Trophoblast cell (in vitro differentiated cells and primary cell): Measurements from ENCODE around the gene SP6.

ENCODE experiments used
- DNase-seq, 2 donors: peaks; one replicate each; pipeline ENCODE4 v3.0.0-alpha.2; 2016
- H2AFZ ChIP-seq: 2 replicates; pipeline ENCODE4 v1.6.1; 2013; ENCODE audit warnings: low read length, moderate library complexity, mild to moderate bottlenecking; ENCODE audit not compliant: insufficient read depth, poor library complexity
- H2AK5ac ChIP-seq: 2 replicates; pipeline ENCODE4 v1.6.1; 2013; ENCODE audit warnings: mild to moderate bottlenecking, low read length
- H2BK120ac ChIP-seq: 2 replicates; pipeline ENCODE4 v1.6.1; 2013; ENCODE audit warnings: low read length, mild to moderate bottlenecking, moderate library complexity; ENCODE audit not compliant: insufficient read depth, poor library complexity
- H2BK12ac ChIP-seq: 2 replicates; pipeline ENCODE4 v1.6.1; 2013; ENCODE audit warnings: mild to moderate bottlenecking, low read length, moderate library complexity
- H2BK5ac ChIP-seq: 2 replicates; pipeline ENCODE4 v1.6.1; 2013; ENCODE audit warnings: low read length, low read depth, moderate library complexity, mild to moderate bottlenecking; ENCODE audit not compliant: poor library complexity
- H3K14ac ChIP-seq: 2 replicates; pipeline ENCODE4 v1.6.1; 2013; ENCODE audit warnings: mild to moderate bottlenecking, low read length
- H3K18ac ChIP-seq: 2 replicates; pipeline ENCODE4 v1.6.1; 2013; ENCODE audit warnings: mild to moderate bottlenecking, low read length
- H3K23ac ChIP-seq: 2 replicates; pipeline ENCODE4 v1.6.1; 2013; ENCODE audit warnings: low read length
- H3K27ac ChIP-seq: 2 replicates; pipeline ENCODE4 v1.5.1; 2013; ENCODE audit warnings: low read depth, mild to moderate bottlenecking, inconsistent platforms, low read length, moderate library complexity
- H3K27me3 ChIP-seq: 2 replicates; pipeline ENCODE4 v1.6.1; 2013; ENCODE audit warnings: inconsistent platforms, mild to moderate bottlenecking, low read length, moderate library complexity; ENCODE audit not compliant: insufficient read depth
- H3K36me3 ChIP-seq, 2 experiments: 1 replicate in 1 of 2; 2 replicates in 1 of 2; pipeline ENCODE4 v1.6.1; 2013; ENCODE audit warnings: low read length in 2 of 2, mild to moderate bottlenecking in 2 of 2, moderate library complexity in 1 of 2; ENCODE audit not compliant: insufficient read depth in 2 of 2, control insufficient read depth in 1 of 2
- H3K4ac ChIP-seq: 2 replicates; pipeline ENCODE4 v1.6.1; 2013; ENCODE audit warnings: low read depth, mild to moderate bottlenecking, low read length, moderate library complexity
- H3K4me1 ChIP-seq, 2 experiments: 1 replicate in 1 of 2; 2 replicates in 1 of 2; pipeline ENCODE4 v1.6.1; 2013; ENCODE audit warnings: low read length in 2 of 2, mild to moderate bottlenecking in 2 of 2, moderate library complexity in 1 of 2; ENCODE audit not compliant: insufficient read depth in 2 of 2, control insufficient read depth in 1 of 2
- H3K4me2 ChIP-seq: 2 replicates; pipeline ENCODE4 v1.6.1; 2013; ENCODE audit warnings: inconsistent platforms, mild to moderate bottlenecking, low read length, moderate library complexity
- H3K4me3 ChIP-seq: 2 replicates; pipeline ENCODE4 v1.5.1; 2013; ENCODE audit warnings: mild to moderate bottlenecking, low read depth, low read length, inconsistent platforms
- H3K79me1 ChIP-seq: one replicate; pipeline ENCODE4 v1.6.1; 2013; ENCODE audit warnings: low read length
- H3K79me2 ChIP-seq: 2 replicates; pipeline ENCODE4 v1.6.1; 2013; ENCODE audit warnings: low read length, mild to moderate bottlenecking; ENCODE audit not compliant: control insufficient read depth, insufficient read depth, poor library complexity
- H3K9ac ChIP-seq: 2 replicates; pipeline ENCODE4 v1.6.1; 2013; ENCODE audit warnings: mild to moderate bottlenecking, low read length
- H3K9me3 ChIP-seq: 2 replicates; pipeline ENCODE4 v1.6.1; 2013; ENCODE audit warnings: low read depth, mild to moderate bottlenecking, control low read depth, inconsistent platforms, low read length; ENCODE audit not compliant: insufficient read depth
- H4K12ac ChIP-seq: 2 replicates; pipeline ENCODE4 v1.6.1; 2013; ENCODE audit warnings: low read depth, mild to moderate bottlenecking, low read length, moderate library complexity
- H4K8ac ChIP-seq: 2 replicates; pipeline ENCODE4 v1.6.1; 2013; ENCODE audit warnings: low read depth, mild to moderate bottlenecking, low read length, moderate library complexity
- H4K91ac ChIP-seq: one replicate; pipeline ENCODE4 v1.6.1; 2013; ENCODE audit warnings: low read depth, mild to moderate bottlenecking, low read length, moderate library complexity
- WGBS: extraction: QIAGEN DNeasy Blood & Tissue Kit; methylation state at CpG from one replicate; pipeline ENCODE4 v1.1.7; 2013; ENCODE audit warnings: missing lambda C conversion rate; ENCODE audit not compliant: insufficient read length, insufficient coverage; ENCODE audit errors: extremely low coverage; 5-methylcytosine and 5-hydroxymethylcytosine counted together

Gene SP6

GRCh38 chr17:47872651-47873161, 21.7 kb upstream of the SP6 start:
- Histone ChIP-seq H3K79me1 (peaks cover 35% of the 10 kb centered on the region), H2AFZ (peak overlapping the region; percentile 37), H2AK5ac (peak overlapping the region; percentile 45), H3K36me3 (no peaks in the 10 kb centered on the region), H4K91ac (peak overlapping the region; percentile 92), H3K4me1 (peaks cover 32% of the 10 kb centered on the region in 2 experiments), H3K9me3 (no peaks in the 10 kb centered on the region), H2BK12ac (peak overlapping the region; percentile 66), H3K23ac (no peak overlapping the region), H3K4me2 (peak overlapping the region; percentile 48), H2BK5ac (peak overlapping the region; percentile 71), H3K14ac (peak overlapping the region; percentile 71), H2BK120ac (peak overlapping the region; percentile 77), H3K4ac (peak overlapping the region; percentile 14), H4K8ac (peak overlapping the region; percentile 83), H3K27me3 (no peaks in the 10 kb centered on the region), H3K18ac (peak overlapping the region; percentile 62), H3K4me3 (no peak overlapping the region), H3K9ac (no peak overlapping the region), H4K12ac (peak overlapping the region; percentile 75), H3K79me2 (peaks cover 2% of the 10 kb centered on the region), H3K27ac (peak overlapping the region; percentile 20)
- no CpG with 5 or more reads among the region's 15 CpGs for WGBS
- DNase-seq, result no peak

- peak overlapping the region; percentile 77 for H2BK120ac ChIP-seq
- H2AK5ac ChIP-seq, result peak overlapping the region; percentile 45
- H3K27ac ChIP-seq, result peak overlapping the region; percentile 24
- peaks cover 2% of the 10 kb centered on the region for H3K79me2 ChIP-seq
- peak overlapping the region; percentile 75 for H4K12ac ChIP-seq
- H4K8ac ChIP-seq, result peak overlapping the region; percentile 83
- H3K18ac ChIP-seq, result peak overlapping the region; percentile 62
- peak overlapping the region; percentile 48 for H3K4me2 ChIP-seq
- no peak overlapping the region for H3K23ac ChIP-seq
- no CpG with 5 or more reads among the region's 29 CpGs for WGBS
- H4K91ac ChIP-seq, result peak overlapping the region; percentile 92
- H3K79me1 ChIP-seq, result peaks cover 33% of the 10 kb centered on the region
- H3K4me3 ChIP-seq, result no peak overlapping the region
- H3K4ac ChIP-seq, result peak overlapping the region; percentile 14
- H2BK5ac ChIP-seq, result peak overlapping the region; percentile 71
- H3K27me3 ChIP-seq, result no peaks in the 10 kb centered on the region
- peak overlapping the region; percentile 37 for H2AFZ ChIP-seq
- peak overlapping the region; percentile 66 for H2BK12ac ChIP-seq
- H3K14ac ChIP-seq, result peak overlapping the region; percentile 71
- H3K9me3 ChIP-seq, result no peaks in the 10 kb centered on the region
- H3K36me3 ChIP-seq, result no peaks in the 10 kb centered on the region
- no peak overlapping the region for H3K9ac ChIP-seq
- no peak for DNase-seq
- peaks cover 32 to 36% of the 10 kb centered on the region in 2 experiments for H3K4me1 ChIP-seq
Observed at GRCh38 chr17:47872019-47872650, 21.2 kb upstream of the SP6 start.

- H3K4me1 ChIP-seq, result peaks cover 40 to 45% of the 10 kb centered on the region in 2 experiments
- no peaks in the 10 kb centered on the region for H3K36me3 ChIP-seq
- H3K79me1 ChIP-seq, result peaks cover 33% of the 10 kb centered on the region
- no peak overlapping the region for H2BK5ac ChIP-seq
- DNase-seq, result no peak
- H2AK5ac ChIP-seq, result no peak overlapping the region
- H3K9me3 ChIP-seq, result no peaks in the 10 kb centered on the region
- no peak overlapping the region for H4K12ac ChIP-seq
- H3K27me3 ChIP-seq, result no peaks in the 10 kb centered on the region
- H3K4ac ChIP-seq, result no peak overlapping the region
- no peak overlapping the region for H4K91ac ChIP-seq
- H3K18ac ChIP-seq, result no peak overlapping the region
- no peak overlapping the region for H4K8ac ChIP-seq
- H3K4me3 ChIP-seq, result no peak overlapping the region
- H2BK120ac ChIP-seq, result no peak overlapping the region
- no peak overlapping the region for H3K23ac ChIP-seq
- no peak overlapping the region for H2BK12ac ChIP-seq
- no peak overlapping the region for H3K4me2 ChIP-seq
- no peak overlapping the region for H2AFZ ChIP-seq
- no peak overlapping the region for H3K27ac ChIP-seq
- no peak overlapping the region for H3K14ac ChIP-seq
- H3K79me2 ChIP-seq, result peaks cover 2% of the 10 kb centered on the region
- no peak overlapping the region for H3K9ac ChIP-seq
Observed at GRCh38 chr17:47871048-47871447, 20.1 kb upstream of the SP6 start.

- Histone ChIP-seq H3K27me3 (no peaks in the 10 kb centered on the region), H3K9me3 (no peaks in the 10 kb centered on the region), H4K91ac (peak overlapping the region; percentile 61), H4K12ac (no peak overlapping the region), H4K8ac (no peak overlapping the region), H2BK5ac (no peak overlapping the region), H3K23ac (no peak overlapping the region), H2AK5ac (no peak overlapping the region), H3K14ac (no peak overlapping the region), H3K18ac (no peak overlapping the region), H3K4me1 (peaks cover 33 to 37% of the 10 kb centered on the region in 2 experiments), H2BK120ac (no peak overlapping the region), H3K4ac (no peak overlapping the region), H3K4me2 (no peak overlapping the region), H3K9ac (no peak overlapping the region), H2BK12ac (no peak overlapping the region), H3K36me3 (no peaks in the 10 kb centered on the region), H3K27ac (no peak overlapping the region), H2AFZ (no peak overlapping the region), H3K4me3 (no peak overlapping the region), H3K79me2 (peaks cover 2% of the 10 kb centered on the region), H3K79me1 (peaks cover 28% of the 10 kb centered on the region)
- DNase-seq, result no peak
- no CpG with 5 or more reads among the region's 1 CpG for WGBS
Observed at GRCh38 chr17:47870056-47870455, 19.1 kb upstream of the SP6 start.
